NT2/D1 (cell line): ENCODE measurements around the gene HOXD11.

Experiments used
- SUZ12 ChIP-seq: IDR thresholded peaks from 2 replicates; pipeline ENCODE4 v1.6.1; 2011; ENCODE audit not compliant: insufficient read length, insufficient read depth; ENCODE audit errors: extremely low read depth
- YY1 ChIP-seq: IDR thresholded peaks from 2 replicates; pipeline ENCODE4 v1.6.1; 2011; ENCODE audit not compliant: insufficient read length, insufficient read depth
- ZNF274 ChIP-seq: IDR thresholded peaks from 2 replicates; pipeline ENCODE4 v1.6.1; 2011; ENCODE audit warnings: mild to moderate bottlenecking, low read depth, low read length

DNA sequence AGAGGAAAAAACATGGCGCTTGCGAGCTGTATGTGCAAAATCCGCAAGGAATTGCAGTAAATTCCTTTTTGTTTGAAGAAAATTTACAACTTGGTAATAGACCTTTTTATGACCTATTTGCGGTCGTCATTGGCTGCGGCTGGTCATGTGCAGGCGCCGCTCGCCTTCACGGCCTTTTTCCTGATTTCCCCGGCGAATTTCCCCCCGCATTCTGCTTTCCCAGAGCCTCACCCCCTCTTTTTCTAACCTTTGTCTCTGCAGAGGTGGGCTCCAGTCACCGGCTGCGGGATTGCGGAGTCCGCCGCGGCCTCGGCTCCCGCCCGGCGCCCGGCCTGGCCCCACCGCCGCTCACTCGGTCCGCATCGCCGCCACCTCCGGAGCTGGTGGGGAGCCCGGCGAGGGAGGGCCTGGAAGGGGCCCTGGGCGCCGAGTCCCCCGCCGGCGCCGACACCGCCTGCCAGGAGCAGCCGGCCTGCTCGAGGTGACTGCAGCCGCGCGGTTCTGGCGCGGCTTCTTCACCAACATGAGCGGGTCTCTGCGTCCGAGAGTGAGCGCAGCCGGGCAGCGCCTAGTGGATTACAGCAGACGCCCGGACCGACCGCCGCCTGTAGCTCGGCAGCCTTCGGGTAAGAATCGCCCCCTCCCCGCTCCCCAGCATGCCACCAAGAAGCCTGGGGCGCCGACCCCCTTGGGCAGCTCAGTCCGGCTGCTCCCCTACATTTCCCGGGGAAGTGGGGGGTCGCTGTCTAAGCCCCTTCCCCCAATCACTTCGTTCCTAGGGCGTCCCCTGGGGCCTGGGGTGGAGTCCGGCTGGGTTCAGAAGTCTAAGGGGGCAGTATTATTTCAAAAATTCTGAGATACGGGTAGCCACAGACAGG lies 29.5 kb downstream of the HOXD11 start:
- TF ChIP-seq ZNF274 (no peak), YY1 (no peak), SUZ12 (peak; percentile 84)
